ENCODE data around the gene GEN1.

GEN1 gene

GRCh38 chr2:17827785-17828184, 73.8 kb downstream of the GEN1 start:
- DNase-seq: no peak

GRCh38 chr2:17830053-17831034, 76.4 kb downstream of the GEN1 start:
- no peak for DNase-seq

GRCh38 chr2:17835516-17835915, 81.6 kb downstream of the GEN1 start:
- no peak for DNase-seq

Measured in NCI-H1048 (cell line).